HCT116 (cell line): ENCODE measurements around the gene ARHGEF16. TPM values are rescaled to one million over a fixed set of nuclear protein-coding genes. Genes with fewer than 3 reads are reported as not detected.

Experiments
- ATAC-seq: fragments of 200-7000 bp; cut with Tn5 transposase; 2 replicates; pipeline ENCODE4 v1.9.1; 2020; ENCODE audit warnings: mild to moderate bottlenecking, moderate library complexity
- BruUV-seq: library from RNA; stranded (reverse); fragments of 400-500 nt; replicated peaks from 2 replicates; lab custom pipeline; 2021; lab: Mats Ljungman, UMichigan
- CTCF ChIA-PET: fragments of 300-600 bp; sonication (Branson Sonifier 250); formaldehyde crosslinking; loops from one replicate; lab custom pipeline; 2021; ENCODE audit warnings: antibody characterized with exemption; lab: Charles Lee
- POLR2A ChIA-PET: fragments of 300-600, 350-600 bp; sonication (Branson Sonifier 250); formaldehyde crosslinking; loops from one replicate; lab custom pipeline; 2021; ENCODE audit warnings: antibody characterized with exemption; lab: Charles Lee
- RAD21 ChIA-PET, 2 experiments: fragments of 300-600 bp; sonication (Branson Sonifier 250); formaldehyde crosslinking; loops; one replicate each; lab custom pipeline; 2023; ENCODE audit warnings: low total read pairs in 2 of 2; ENCODE audit not compliant: uncharacterized antibody in 2 of 2, unreplicated experiment in 2 of 2, low non-redundant PET in 1 of 2; lab: Charles Lee
- DNase-seq: peaks from one replicate; pipeline ENCODE4 v3.0.0-alpha.2; 2010; ENCODE audit warnings: low read depth, low spot score
- H2AFZ ChIP-seq: fragments of 200-600 bp; shearing (Covaris generic), sonication (generic); 2 replicates; pipeline ENCODE4 v1.6.1; 2017; ENCODE audit warnings: low read depth, mixed run types, mixed read lengths, antibody characterized with exemption, low read length; ENCODE audit not compliant: poor library complexity, severe bottlenecking
- H3K27ac ChIP-seq: 2 replicates; pipeline ENCODE4 v1.5.1; 2012; ENCODE audit warnings: low read depth, low read length
- H3K27me3 ChIP-seq: fragments of 200-600 bp; sonication (generic); 2 replicates; pipeline ENCODE4 v1.6.1; 2016; ENCODE audit warnings: mixed run types, low read length, mixed read lengths; ENCODE audit not compliant: insufficient read depth
- H3K36me3 ChIP-seq, 2 experiments: fragments of 200-500 bp in 1 of 2; fragments of 200-600 bp in 1 of 2; sonication (Bioruptor generic) in 1 of 2; sonication (generic) in 1 of 2; 2 replicates each; pipeline versions ENCODE4 v1.5.1 to v1.6.1; 2014 to 2016; ENCODE audit warnings: low read length in 2 of 2, inconsistent platforms in 1 of 2, mixed read lengths in 1 of 2, mixed run types in 1 of 2; ENCODE audit not compliant: insufficient read depth in 2 of 2, control insufficient read depth in 1 of 2
- H3K4me1 ChIP-seq, 2 experiments: fragments of 200-600 bp in 1 of 2; sonication (generic) in 1 of 2; 2 replicates each; pipeline versions ENCODE4 v1.5.1 to v1.6.1; 2012 to 2017; ENCODE audit warnings: low read length in 2 of 2, inconsistent platforms in 1 of 2, mild to moderate bottlenecking in 1 of 2, mixed read lengths in 1 of 2, mixed run types in 1 of 2, moderate library complexity in 1 of 2; ENCODE audit not compliant: insufficient read depth in 2 of 2, control insufficient read depth in 1 of 2
- H3K4me2 ChIP-seq: fragments of 200-600 bp; sonication (generic); 2 replicates; pipeline ENCODE4 v1.6.1; 2017; ENCODE audit warnings: mixed run types, low read length, mixed read lengths
- H3K4me3 ChIP-seq, 2 experiments: fragments of 200-600 bp in 1 of 2; sonication (generic) in 1 of 2; replicated peaks in 1 of 2; 2 replicates each; pipeline ENCODE4 v1.5.1; 2011 to 2016; ENCODE audit warnings: low read length in 2 of 2, control low read depth in 1 of 2, low read depth in 1 of 2, mild to moderate bottlenecking in 1 of 2, mixed read lengths in 1 of 2, mixed run types in 1 of 2
- H3K79me2 ChIP-seq: fragments of 200-600 bp; sonication (generic); 2 replicates; pipeline ENCODE4 v1.6.1; 2017; ENCODE audit warnings: mild to moderate bottlenecking, mixed run types, low read length, moderate library complexity, mixed read lengths; ENCODE audit not compliant: insufficient read depth
- H3K9ac ChIP-seq: fragments of 200-600 bp; sonication (generic); 2 replicates; pipeline ENCODE4 v1.6.1; 2016; ENCODE audit warnings: low read length, mixed read lengths
- H3K9me2 ChIP-seq: fragments of 200-600 bp; sonication (generic), shearing (Covaris generic); 2 replicates; pipeline ENCODE4 v1.6.1; 2017; ENCODE audit warnings: mixed run types, mild to moderate bottlenecking, moderate library complexity; ENCODE audit not compliant: insufficient read depth
- H3K9me3 ChIP-seq, 2 experiments: fragments of 200-500 bp in 1 of 2; fragments of 200-600 bp in 1 of 2; sonication (Bioruptor generic) in 1 of 2; sonication (generic) in 1 of 2; 2 replicates each; pipeline ENCODE4 v1.6.1; 2014 to 2017; ENCODE audit warnings: low read length in 2 of 2, mixed read lengths in 2 of 2, inconsistent platforms in 1 of 2, low read depth in 1 of 2, mild to moderate bottlenecking in 1 of 2, mixed run types in 1 of 2, moderate library complexity in 1 of 2; ENCODE audit not compliant: control insufficient read depth in 1 of 2, insufficient read depth in 1 of 2
- H4K20me1 ChIP-seq: fragments of 200-600 bp; sonication (generic), shearing (Covaris generic); 2 replicates; pipeline ENCODE4 v1.6.1; 2017; ENCODE audit warnings: mixed run types, mild to moderate bottlenecking, moderate library complexity; ENCODE audit not compliant: insufficient read depth
- CBX3 ChIP-seq: IDR thresholded peaks from 2 replicates; pipeline ENCODE4 v1.6.1; 2012; ENCODE audit warnings: low read depth
- EGR1 ChIP-seq: IDR thresholded peaks from 2 replicates; pipeline ENCODE4 v1.6.1; 2012; ENCODE audit warnings: low read depth
- ELF1 ChIP-seq: IDR thresholded peaks from 2 replicates; pipeline ENCODE4 v1.6.1; 2012; ENCODE audit warnings: low read depth, borderline replicate concordance
- EZH2 ChIP-seq: fragments of 200-600 bp; sonication (generic); IDR thresholded peaks from 2 replicates; pipeline ENCODE4 v1.6.1; 2017; ENCODE audit warnings: antibody characterized with exemption, mixed run types
- JUND ChIP-seq: IDR thresholded peaks from 2 replicates; pipeline ENCODE4 v1.6.1; 2012
- POLR2AphosphoS5 ChIP-seq: IDR thresholded peaks from 2 replicates; pipeline ENCODE4 v1.6.1; 2011; ENCODE audit warnings: mild to moderate bottlenecking, low read depth, low read length, moderate library complexity
- RAD21 ChIP-seq: IDR thresholded peaks from 2 replicates; pipeline ENCODE4 v1.6.1; 2012; ENCODE audit warnings: low read depth, mild to moderate bottlenecking
- REST ChIP-seq: IDR thresholded peaks from 2 replicates; pipeline ENCODE4 v1.6.1; 2012; ENCODE audit warnings: low read depth
- SIN3A ChIP-seq: IDR thresholded peaks from 2 replicates; pipeline ENCODE4 v1.6.1; 2012; ENCODE audit warnings: low read depth
- SP1 ChIP-seq: IDR thresholded peaks from 2 replicates; pipeline ENCODE4 v1.6.1; 2012; ENCODE audit warnings: low read depth
- SRF ChIP-seq: IDR thresholded peaks from 2 replicates; pipeline ENCODE4 v1.6.1; 2012; ENCODE audit warnings: low read depth
- TCF7L2 ChIP-seq: IDR thresholded peaks from 2 replicates; pipeline ENCODE4 v1.7.0; 2011; ENCODE audit warnings: borderline replicate concordance, inconsistent platforms; ENCODE audit not compliant: insufficient read depth, insufficient read length; ENCODE audit errors: extremely low read depth
- YY1 ChIP-seq: IDR thresholded peaks from 2 replicates; pipeline ENCODE4 v1.6.1; 2011; ENCODE audit warnings: low read length, low read depth, moderate library complexity, mild to moderate bottlenecking; ENCODE audit not compliant: insufficient replicate concordance; ENCODE audit errors: extremely low read depth
- ZNF274 ChIP-seq: fragments of 200-500 bp; sonication (Bioruptor generic); IDR thresholded peaks from 2 replicates; pipeline ENCODE4 v1.6.1; 2014; ENCODE audit warnings: mild to moderate bottlenecking, low read depth, low read length, inconsistent platforms
- intact Hi-C: fragments of 100-400 bp; cut with micrococcal nuclease; formaldehyde crosslinking; loops from 2 replicates; pipeline ENCODE4 v1.10.0; 2022
- total RNA-seq: library from RNA; stranded (reverse); gene quantifications from one replicate; pipeline ENCODE4 v1.2.1, GENCODE V29; 2021; ENCODE audit not compliant: unreplicated experiment
- TF ChIP-seq, protein P1 (sequence below): IDR thresholded peaks from 2 replicates; pipeline ENCODE4 v1.6.1; 2012
- TF ChIP-seq, protein P2 (sequence below): IDR thresholded peaks from 2 replicates; pipeline ENCODE4 v1.6.1; 2012
- TF ChIP-seq, protein P3 (sequence below), 3 experiments: fragments of 200-600 bp in 1 of 3; sonication (generic) in 1 of 3; IDR thresholded peaks in 2 of 3; conservative IDR thresholded peaks in 1 of 3; 2 replicates each; pipeline ENCODE4 v1.5.1; 2012 to 2017; ENCODE audit warnings: low read depth in 2 of 3, low read length in 2 of 3, antibody characterized with exemption in 1 of 3, borderline replicate concordance in 1 of 3, control low read depth in 1 of 3, mild to moderate bottlenecking in 1 of 3, mixed read lengths in 1 of 3, mixed run types in 1 of 3, moderate library complexity in 1 of 3; ENCODE audit not compliant: insufficient read depth in 1 of 3
- TF ChIP-seq, protein P4 (sequence below): IDR thresholded peaks from 2 replicates; pipeline ENCODE4 v1.6.1; 2011; ENCODE audit warnings: mild to moderate bottlenecking, low read length, moderate library complexity; ENCODE audit not compliant: insufficient replicate concordance; ENCODE audit errors: extremely low read depth

Gene ARHGEF16
- total RNA-seq, 1 experiment from 2014 or later: 37.4 TPM

DNA sequence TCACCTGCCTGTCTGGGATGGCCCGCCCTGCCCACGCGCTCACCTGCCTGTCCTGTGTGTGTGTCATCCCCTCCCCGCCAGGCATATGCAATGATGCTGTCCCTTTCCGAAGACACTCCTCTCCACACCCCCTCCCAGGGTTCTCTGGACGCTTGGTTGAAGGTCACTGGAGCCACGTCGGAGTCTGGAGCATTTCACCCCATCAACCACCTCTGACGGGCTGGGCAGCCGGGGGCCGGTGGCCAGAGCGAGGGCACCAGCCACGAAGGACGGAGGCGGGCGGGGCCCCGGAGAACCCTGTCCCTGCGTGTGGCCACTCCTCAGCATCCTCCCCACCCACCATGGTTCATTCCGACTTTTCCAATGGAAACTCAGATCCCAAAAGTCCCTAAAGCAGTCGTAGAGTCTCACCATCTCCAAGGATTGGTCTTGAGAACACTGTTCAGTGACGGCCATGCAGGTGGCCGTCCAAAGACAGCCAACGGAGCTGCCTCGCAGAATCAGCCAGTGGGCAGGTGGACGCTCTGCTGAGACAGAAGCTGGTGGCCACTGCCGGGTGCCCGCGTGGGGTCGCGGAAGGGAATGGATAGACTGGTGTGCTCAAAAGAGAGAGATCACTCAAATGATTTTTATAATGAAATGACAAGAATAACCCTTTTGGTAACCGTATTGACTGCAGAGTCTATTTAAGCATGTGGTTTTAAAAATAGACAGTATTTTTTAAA, 20.7 kb upstream of the ARHGEF16 start:
- DNase-seq (no peak), ATAC-seq (no peak)
- no peaks in the 10 kb centered on the region for H4K20me1 ChIP-seq
- POLR2A ChIA-PET: no interaction called here
- BruUV-seq: no TSS peak
- H3K4me3 ChIP-seq: no peak overlapping the region
- no peak overlapping the region for H2AFZ ChIP-seq
- RAD21 ChIA-PET: interaction anchor here in 1 of 2 experiments (0.6 kb wide), 1 partner anchor 636 kb away, joined by 4 read pairs; no protein-coding TSS in a partner anchor
- no peaks in the 10 kb centered on the region for H3K9me3 ChIP-seq
- no peaks in the 10 kb centered on the region for H3K9me2 ChIP-seq
- H3K79me2 ChIP-seq: no peaks in the 10 kb centered on the region
- intact Hi-C loops: no loop called here
- no peak overlapping the region for H3K4me2 ChIP-seq
- H3K36me3 ChIP-seq: no peaks in the 10 kb centered on the region
- no peak overlapping the region for H3K27ac ChIP-seq
- no peaks in the 10 kb centered on the region for H3K27me3 ChIP-seq
- H3K4me1 ChIP-seq: no peaks in the 10 kb centered on the region
- CTCF ChIA-PET: no interaction called here
- no peak overlapping the region for H3K9ac ChIP-seq
- TF ChIP-seq JUND: no peak
- no peak for TF ChIP-seq SP1
- no peak for TF ChIP-seq REST
- TF ChIP-seq SRF: no peak
- TF ChIP-seq, protein P1, sequence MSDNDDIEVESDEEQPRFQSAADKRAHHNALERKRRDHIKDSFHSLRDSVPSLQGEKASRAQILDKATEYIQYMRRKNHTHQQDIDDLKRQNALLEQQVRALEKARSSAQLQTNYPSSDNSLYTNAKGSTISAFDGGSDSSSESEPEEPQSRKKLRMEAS: no peak
- no peak for TF ChIP-seq EGR1
- no peak for TF ChIP-seq EZH2
- no peak for TF ChIP-seq POLR2AphosphoS5
- TF ChIP-seq, protein P2, sequence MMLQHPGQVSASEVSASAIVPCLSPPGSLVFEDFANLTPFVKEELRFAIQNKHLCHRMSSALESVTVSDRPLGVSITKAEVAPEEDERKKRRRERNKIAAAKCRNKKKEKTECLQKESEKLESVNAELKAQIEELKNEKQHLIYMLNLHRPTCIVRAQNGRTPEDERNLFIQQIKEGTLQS: no peak
- TF ChIP-seq ELF1: no peak
- TF ChIP-seq, protein P3, sequence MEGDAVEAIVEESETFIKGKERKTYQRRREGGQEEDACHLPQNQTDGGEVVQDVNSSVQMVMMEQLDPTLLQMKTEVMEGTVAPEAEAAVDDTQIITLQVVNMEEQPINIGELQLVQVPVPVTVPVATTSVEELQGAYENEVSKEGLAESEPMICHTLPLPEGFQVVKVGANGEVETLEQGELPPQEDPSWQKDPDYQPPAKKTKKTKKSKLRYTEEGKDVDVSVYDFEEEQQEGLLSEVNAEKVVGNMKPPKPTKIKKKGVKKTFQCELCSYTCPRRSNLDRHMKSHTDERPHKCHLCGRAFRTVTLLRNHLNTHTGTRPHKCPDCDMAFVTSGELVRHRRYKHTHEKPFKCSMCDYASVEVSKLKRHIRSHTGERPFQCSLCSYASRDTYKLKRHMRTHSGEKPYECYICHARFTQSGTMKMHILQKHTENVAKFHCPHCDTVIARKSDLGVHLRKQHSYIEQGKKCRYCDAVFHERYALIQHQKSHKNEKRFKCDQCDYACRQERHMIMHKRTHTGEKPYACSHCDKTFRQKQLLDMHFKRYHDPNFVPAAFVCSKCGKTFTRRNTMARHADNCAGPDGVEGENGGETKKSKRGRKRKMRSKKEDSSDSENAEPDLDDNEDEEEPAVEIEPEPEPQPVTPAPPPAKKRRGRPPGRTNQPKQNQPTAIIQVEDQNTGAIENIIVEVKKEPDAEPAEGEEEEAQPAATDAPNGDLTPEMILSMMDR (IDR thresholded peaks at IDR 0.05 in 2 of 3, conservative IDR thresholded peaks at IDR 0.05 in 1 of 3; ENCODE audit: borderline replicate concordance in 1 of 3, insufficient read depth in 1 of 3, low read depth in 2 of 3, low read length in 2 of 3): no peak
- TF ChIP-seq ZNF274: no peak
- no peak for TF ChIP-seq YY1
- no peak for TF ChIP-seq TCF7L2
- no peak for TF ChIP-seq SIN3A
- no peak for TF ChIP-seq RAD21
- TF ChIP-seq, protein P4, sequence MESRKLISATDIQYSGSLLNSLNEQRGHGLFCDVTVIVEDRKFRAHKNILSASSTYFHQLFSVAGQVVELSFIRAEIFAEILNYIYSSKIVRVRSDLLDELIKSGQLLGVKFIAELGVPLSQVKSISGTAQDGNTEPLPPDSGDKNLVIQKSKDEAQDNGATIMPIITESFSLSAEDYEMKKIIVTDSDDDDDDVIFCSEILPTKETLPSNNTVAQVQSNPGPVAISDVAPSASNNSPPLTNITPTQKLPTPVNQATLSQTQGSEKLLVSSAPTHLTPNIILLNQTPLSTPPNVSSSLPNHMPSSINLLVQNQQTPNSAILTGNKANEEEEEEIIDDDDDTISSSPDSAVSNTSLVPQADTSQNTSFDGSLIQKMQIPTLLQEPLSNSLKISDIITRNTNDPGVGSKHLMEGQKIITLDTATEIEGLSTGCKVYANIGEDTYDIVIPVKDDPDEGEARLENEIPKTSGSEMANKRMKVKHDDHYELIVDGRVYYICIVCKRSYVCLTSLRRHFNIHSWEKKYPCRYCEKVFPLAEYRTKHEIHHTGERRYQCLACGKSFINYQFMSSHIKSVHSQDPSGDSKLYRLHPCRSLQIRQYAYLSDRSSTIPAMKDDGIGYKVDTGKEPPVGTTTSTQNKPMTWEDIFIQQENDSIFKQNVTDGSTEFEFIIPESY: no peak
- TF ChIP-seq CBX3: no peak
